Measurements from ENCODE around the gene CD300LG.

DNA sequence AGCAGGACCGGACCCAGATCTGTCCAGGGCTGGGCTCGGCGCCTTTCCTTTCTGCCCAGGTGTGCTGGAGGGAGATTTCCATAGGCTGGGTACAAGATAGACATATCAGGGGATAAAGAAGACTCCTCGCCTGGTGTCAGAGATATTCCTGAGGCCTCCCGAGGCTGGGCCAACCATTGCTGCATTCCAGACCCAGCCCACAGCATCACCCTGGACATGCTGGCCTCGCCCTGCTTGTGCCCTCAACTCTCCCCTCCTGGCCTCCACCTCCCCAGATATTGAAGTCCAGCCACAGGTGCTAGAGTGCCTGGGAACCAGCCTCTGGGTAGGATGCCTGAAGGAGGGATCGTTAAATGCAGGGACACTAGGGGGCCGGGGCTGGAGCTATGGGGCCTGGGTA is 2.1 kb downstream of the CD300LG start:
- no peak for TF ChIP-seq CTCF (IDR thresholded peaks at IDR 0.05)
- TF ChIP-seq POLR2AphosphoS5 (IDR thresholded peaks at IDR 0.05): no peak
- no peak for TF ChIP-seq POLR2A (IDR thresholded peaks at IDR 0.05)

All from stomach (tissue), 4 donors.